Measurements from ENCODE around the gene PGRMC1. TPM values are rescaled to one million over a fixed set of nuclear protein-coding genes. Genes with fewer than 3 reads are reported as not detected.

PGRMC1 gene
- total RNA-seq, 1 experiment from 2014 or later = 253 TPM

- H3K79me2 ChIP-seq (ENCODE audit: low read length) = no peaks in the 10 kb centered on the region
- DNase-seq (peak; percentile 20), ATAC-seq (no peak)
- no peak overlapping the region for H2AFZ ChIP-seq (ENCODE audit: low read length)
- intact Hi-C loops (cut with micrococcal nuclease) = no loop called here
- TF ChIP-seq CTCF (conservative IDR thresholded peaks at IDR 0.05; ENCODE audit: low read depth, low read length) (0 out of 2 replicates have a peak, but pooled peaks have one; percentile 19), EZH2phosphoT487 (IDR thresholded peaks at IDR 0.05; ENCODE audit: borderline replicate concordance, low read length) (no peak)
- H3K4me3 ChIP-seq (ENCODE audit: low read length) = no peak overlapping the region
- H3K27ac ChIP-seq (ENCODE audit: low read length) = no peak overlapping the region
- CTCF ChIA-PET = no interaction called here
- H3K36me3 ChIP-seq (ENCODE audit: low read depth, low read length) = no peaks in the 10 kb centered on the region
- BruUV-seq (replicated peaks) = no TSS peak
- H3K4me2 ChIP-seq (ENCODE audit: low read length) = no peak overlapping the region
- H3K27me3 ChIP-seq (ENCODE audit: low read length) = no peaks in the 10 kb centered on the region
- H3K9me2 ChIP-seq (replicated peaks; ENCODE audit: low read length) = no peaks in the 10 kb centered on the region
- H3K4me1 ChIP-seq (ENCODE audit: insufficient read depth, low read length) = no peaks in the 10 kb centered on the region
- H3K9me3 ChIP-seq (ENCODE audit: low read length) = no peaks in the 10 kb centered on the region
- POLR2A ChIA-PET (ENCODE audit: unreplicated experiment) = no interaction called here
- H3K9ac ChIP-seq (ENCODE audit: low read length) = no peak overlapping the region
- no peaks in the 10 kb centered on the region for H4K20me1 ChIP-seq (ENCODE audit: low read length)
- H3F3A ChIP-seq (ENCODE audit: low read length, unreplicated experiment) = no peaks in the 10 kb centered on the region
These were observed 47.0 kb upstream of the PGRMC1 start for GRCh38 chrX:119189115-119189514.

GRCh38 chrX:119189595-119189994 lies 46.5 kb upstream of the PGRMC1 start:
- Histone ChIP-seq H4K20me1 (ENCODE audit: low read length) (no peaks in the 10 kb centered on the region), H3K9me3 (ENCODE audit: low read length) (no peaks in the 10 kb centered on the region), H3K9me2 (replicated peaks; ENCODE audit: low read length) (no peaks in the 10 kb centered on the region), H3F3A (ENCODE audit: low read length, unreplicated experiment) (no peaks in the 10 kb centered on the region), H3K27ac (ENCODE audit: low read length) (no peak overlapping the region), H3K4me3 (ENCODE audit: low read length) (no peak overlapping the region), H3K27me3 (ENCODE audit: low read length) (no peaks in the 10 kb centered on the region), H3K9ac (ENCODE audit: low read length) (no peak overlapping the region), H3K4me2 (ENCODE audit: low read length) (no peak overlapping the region), H2AFZ (ENCODE audit: low read length) (no peak overlapping the region), H3K4me1 (ENCODE audit: insufficient read depth, low read length) (no peaks in the 10 kb centered on the region), H3K36me3 (ENCODE audit: low read depth, low read length) (no peaks in the 10 kb centered on the region), H3K79me2 (ENCODE audit: low read length) (no peaks in the 10 kb centered on the region)
- BruUV-seq (replicated peaks) = no TSS peak
- DNase-seq = no peak
- CTCF ChIA-PET = no interaction called here
- TF ChIP-seq EZH2 (IDR thresholded peaks at IDR 0.05; ENCODE audit: low read length, unreplicated experiment) (no peak), CTCF (conservative IDR thresholded peaks at IDR 0.05; ENCODE audit: low read depth, low read length) (no peak), EZH2phosphoT487 (IDR thresholded peaks at IDR 0.05; ENCODE audit: borderline replicate concordance, low read length) (no peak)
- POLR2A ChIA-PET (ENCODE audit: unreplicated experiment) = no interaction called here
- ATAC-seq = no peak
- intact Hi-C loops (cut with micrococcal nuclease) = no loop called here

GRCh38 chrX:119190091-119190681 lies 45.9 kb upstream of the PGRMC1 start:
- Histone ChIP-seq H3F3A (ENCODE audit: low read length, unreplicated experiment) (no peaks in the 10 kb centered on the region), H2AFZ (ENCODE audit: low read length) (no peak overlapping the region), H3K9me3 (ENCODE audit: low read length) (no peaks in the 10 kb centered on the region), H3K4me1 (ENCODE audit: insufficient read depth, low read length) (no peaks in the 10 kb centered on the region), H3K36me3 (ENCODE audit: low read depth, low read length) (no peaks in the 10 kb centered on the region), H3K27ac (ENCODE audit: low read length) (no peak overlapping the region), H3K79me2 (ENCODE audit: low read length) (no peaks in the 10 kb centered on the region), H3K9me2 (replicated peaks; ENCODE audit: low read length) (no peaks in the 10 kb centered on the region), H3K27me3 (ENCODE audit: low read length) (0 out of 2 replicates have a peak, but pooled peaks cover 3% of the 10 kb centered on the region), H3K9ac (ENCODE audit: low read length) (no peak overlapping the region), H3K4me3 (ENCODE audit: low read length) (no peak overlapping the region), H4K20me1 (ENCODE audit: low read length) (no peaks in the 10 kb centered on the region), H3K4me2 (ENCODE audit: low read length) (no peak overlapping the region)
- no peak for DNase-seq
- intact Hi-C loops (cut with micrococcal nuclease) = no loop called here
- POLR2A ChIA-PET (ENCODE audit: unreplicated experiment) = no interaction called here
- CTCF ChIA-PET = no interaction called here
- ATAC-seq = no peak
- no TSS peak for BruUV-seq (replicated peaks)
- no peak for TF ChIP-seq EZH2phosphoT487 (IDR thresholded peaks at IDR 0.05; ENCODE audit: borderline replicate concordance, low read length)
- no peak for TF ChIP-seq EZH2 (IDR thresholded peaks at IDR 0.05; ENCODE audit: low read length, unreplicated experiment)
- no peak for TF ChIP-seq CTCF (conservative IDR thresholded peaks at IDR 0.05; ENCODE audit: low read depth, low read length)

All from PC-3 (cell line).